Stimulated activated CD4-positive, alpha-beta T cell treated with anti-CD3 and anti-CD28 coated beads, TNF-alpha, amount 100 ng/mL, for 1 hour (primary cell): ENCODE results near the gene AMDHD2.

Experiments used
- DNase-seq, 3 donors: peaks; one replicate each; pipeline ENCODE4 v3.0.0-alpha.2; 2020; ENCODE audit warnings: low read depth in 3 of 3, low spot score in 1 of 3

The AMDHD2 gene

GRCh38 chr16:2498531-2499253 lies 21.5 kb upstream of the AMDHD2 start:
- DNase-seq: no peak

DNA sequence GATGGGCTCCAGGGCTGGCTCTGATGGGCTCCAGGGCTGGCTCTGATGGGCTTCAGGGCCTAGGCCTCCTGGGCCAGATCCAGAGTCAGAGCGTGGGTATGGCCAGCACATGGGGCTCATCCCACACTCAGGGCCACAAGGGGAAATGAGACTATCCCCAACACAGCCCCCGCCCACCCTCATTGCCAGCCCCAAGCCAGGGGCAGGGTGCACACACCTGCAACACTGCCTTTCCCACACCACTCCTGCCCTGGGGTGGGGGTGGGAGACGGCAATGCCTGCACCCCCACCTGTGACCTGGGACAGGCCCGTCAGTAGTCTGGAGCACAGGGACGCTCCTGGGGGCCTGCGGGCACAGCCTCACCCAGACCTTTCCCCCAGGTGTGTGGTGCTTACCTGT lies 20.7 kb upstream of the AMDHD2 start:
- DNase-seq: no peak

DNA sequence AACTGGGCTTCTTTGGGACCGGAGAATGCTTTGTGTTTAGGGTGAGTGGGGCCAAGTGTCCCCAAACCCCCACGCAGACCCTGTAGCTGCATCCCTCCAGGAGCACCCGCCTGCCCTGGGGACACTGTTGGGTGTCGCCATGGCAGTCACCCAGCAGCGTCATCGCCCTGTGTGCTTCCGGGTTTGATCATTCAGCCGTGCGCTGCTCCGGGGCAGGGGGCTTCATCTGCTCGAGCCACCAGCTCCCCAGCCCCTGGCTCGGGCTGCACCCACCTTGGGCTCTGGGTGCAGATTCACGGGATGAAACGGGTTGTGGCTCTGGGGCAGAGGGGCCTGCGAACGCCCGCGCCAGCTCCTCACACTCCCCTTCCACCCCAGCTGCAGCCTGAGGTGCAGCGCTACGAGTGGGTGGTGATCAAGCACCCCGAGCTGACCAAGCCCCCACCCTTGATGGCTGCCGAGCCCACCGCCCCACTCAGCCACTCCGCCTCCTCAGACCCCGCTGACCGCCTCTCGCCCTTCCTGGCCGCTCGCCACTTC lies 20.2 kb upstream of the AMDHD2 start:
- DNase-seq: no peak

GRCh38 chr16:2500430-2500917 lies 19.7 kb upstream of the AMDHD2 start:
- no peak for DNase-seq

- peak; percentile 51 to 76 (median 67) for DNase-seq
Observed at GRCh38 chr16:2500918-2501750, 19.0 kb upstream of the AMDHD2 start.

DNA sequence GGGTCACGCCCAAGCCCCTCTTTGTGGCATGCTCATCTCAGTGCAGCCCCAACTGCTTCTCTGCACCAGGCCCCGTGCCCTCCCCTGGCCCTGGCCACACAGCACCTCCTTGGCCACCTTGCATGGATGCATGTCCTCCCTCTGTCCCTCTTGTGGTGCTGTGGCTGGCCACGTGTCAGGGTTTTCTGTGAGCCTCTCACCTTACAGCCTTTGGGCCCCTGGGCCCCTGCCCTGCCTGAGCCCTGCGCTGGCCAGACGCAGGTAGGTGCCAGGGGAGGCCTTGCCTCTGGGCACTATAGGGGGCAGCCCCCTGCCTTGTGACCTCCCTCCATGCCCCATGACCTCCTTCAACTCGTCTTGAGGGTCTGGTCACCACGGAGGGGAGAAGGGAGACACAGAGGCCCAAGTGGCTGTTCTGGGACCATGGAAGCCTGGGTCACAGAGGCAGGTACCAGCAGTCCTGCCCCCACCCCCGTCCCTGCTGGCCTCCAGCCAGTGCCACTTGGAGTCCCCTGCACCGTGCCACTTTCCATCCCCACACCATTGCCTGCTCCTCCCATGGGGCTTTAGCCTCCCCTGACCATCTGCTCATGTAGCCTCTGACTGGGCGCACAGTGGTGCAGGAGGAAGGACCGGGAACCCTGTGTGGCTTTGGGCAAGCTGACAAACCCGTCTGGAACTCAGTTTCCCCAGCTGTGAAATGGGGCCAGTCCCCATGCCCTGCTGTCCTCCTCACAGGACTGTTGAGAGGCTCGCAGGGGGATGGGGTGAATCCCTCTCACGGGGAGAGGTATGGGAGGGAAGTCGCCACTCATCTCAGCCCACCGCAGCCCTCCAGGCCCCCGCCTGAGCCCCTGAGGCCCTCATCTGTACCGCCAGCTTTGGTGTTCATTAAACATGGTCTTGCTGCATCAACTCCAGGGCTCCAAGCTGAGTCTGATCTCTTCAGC lies 17.9 kb upstream of the AMDHD2 start:
- DNase-seq: no peak

GRCh38 chr16:2505695-2506094 lies 14.5 kb upstream of the AMDHD2 start:
- DNase-seq: no peak

DNA sequence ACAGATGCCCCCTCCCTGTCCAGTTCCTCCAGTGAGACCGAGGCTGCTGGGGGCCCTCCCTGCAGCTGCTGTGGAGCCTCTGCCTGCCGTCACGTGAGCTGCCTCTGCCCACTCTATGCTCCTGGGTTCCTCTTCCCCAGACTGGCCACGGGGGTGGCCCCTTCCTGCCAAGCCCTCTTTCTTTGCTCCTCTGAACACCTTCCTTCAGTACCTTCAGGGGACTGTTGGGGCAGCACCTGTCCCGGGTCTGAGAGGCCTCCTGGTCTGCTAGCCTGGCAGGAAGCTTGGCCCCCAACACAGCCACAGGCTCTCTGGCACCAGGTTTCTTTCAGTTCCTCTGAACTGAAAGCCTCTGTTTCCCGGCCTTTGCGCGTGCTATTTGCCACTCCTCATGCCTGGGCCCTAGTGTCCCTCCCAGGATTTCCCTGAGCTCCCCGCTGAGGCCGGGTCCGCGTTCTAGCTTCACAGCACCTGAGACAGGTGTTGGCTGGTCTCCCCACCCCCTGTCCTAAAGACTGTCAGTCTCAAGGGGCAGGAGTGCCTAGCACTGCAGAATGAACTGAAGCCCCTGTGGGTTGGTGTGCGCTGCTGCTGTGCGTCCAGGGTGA lies 13.0 kb upstream of the AMDHD2 start:
- no peak for DNase-seq

DNA sequence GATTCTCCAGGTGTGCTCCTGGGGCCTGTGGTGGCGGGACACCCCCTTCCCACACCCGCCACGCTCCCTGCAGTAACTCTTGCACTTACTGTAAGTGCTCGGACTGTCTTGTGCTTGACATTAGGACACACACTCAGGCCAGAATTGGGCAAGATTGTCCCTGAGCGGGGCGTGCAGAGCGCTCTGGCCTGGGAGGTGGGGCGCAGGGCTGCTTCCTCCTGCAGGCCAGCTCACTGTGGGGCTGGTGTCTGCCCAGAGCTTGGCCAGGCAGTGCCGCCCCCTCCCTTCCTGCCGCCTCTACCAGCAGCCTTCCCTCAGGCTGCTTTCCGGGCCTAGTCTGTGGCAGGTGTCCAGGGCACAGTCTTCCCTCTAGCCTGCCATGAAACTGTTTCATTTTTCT lies 12.5 kb upstream of the AMDHD2 start:
- no peak for DNase-seq

DNA sequence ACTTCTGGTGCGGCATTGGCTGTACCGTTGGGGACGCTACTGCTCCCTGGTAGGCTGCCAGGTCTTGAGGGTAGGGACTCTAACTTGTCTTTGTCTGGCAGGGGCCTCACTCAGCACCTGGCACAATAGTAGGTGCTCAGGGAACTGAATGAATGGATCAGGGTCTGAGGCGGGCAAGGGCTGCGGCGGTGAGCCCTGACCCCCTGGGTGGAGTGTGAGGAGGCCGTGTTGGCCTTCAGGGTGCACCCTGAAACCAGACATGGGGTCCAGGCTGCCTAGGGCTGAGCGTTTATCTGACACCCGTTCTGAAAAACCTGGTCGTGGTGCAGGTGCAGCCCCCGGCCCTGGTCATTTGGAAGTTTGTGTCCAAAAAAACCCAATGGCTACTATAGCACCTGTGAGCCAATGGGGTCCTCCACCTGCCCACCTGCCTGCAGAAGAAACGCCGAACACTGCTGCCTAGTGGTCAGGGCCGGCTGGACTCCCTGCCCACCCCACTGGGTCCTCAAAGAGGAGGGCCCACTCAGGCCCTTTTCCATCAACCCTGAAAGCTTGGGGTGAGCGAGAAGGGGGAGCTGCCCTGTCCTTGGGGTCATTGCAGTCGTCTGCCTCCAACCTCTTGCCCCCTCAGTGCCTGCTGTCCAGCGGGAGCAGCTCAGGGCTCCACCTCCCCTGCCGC lies 11.3 kb upstream of the AMDHD2 start:
- DNase-seq: no peak

DNA sequence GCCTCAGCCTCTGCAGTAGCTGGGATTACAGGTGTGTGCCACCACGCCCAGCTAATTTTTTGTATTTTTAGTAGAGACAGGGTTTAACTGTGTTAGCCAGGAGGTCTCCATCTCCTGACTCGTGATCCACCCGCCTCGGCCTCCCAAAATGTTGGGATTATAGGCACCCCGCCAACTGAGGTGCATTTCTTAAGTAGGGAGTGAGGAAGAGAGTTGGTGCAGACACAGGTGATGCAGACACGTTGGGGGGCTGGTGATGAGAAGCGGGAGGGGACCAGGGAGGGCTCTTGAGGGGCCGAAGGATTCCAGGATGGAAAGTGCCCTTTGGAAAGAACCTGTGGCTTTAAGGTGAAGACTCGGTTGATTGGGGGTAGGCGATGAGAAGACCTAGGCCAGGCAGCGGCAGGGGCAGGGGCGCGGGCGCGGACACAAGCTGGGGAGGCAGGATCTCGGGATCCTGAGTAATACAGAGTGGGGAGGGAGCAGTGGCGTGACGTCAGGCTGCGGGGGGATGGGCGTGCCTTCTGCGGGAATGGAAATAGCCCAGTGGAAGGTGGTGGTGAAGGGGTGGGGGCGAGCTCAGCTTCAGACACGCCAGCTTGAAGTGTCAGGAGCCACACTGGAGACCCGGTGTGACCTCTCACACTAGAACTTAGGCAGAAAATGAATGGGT lies 8.9 kb upstream of the AMDHD2 start:
- no peak for DNase-seq

DNA sequence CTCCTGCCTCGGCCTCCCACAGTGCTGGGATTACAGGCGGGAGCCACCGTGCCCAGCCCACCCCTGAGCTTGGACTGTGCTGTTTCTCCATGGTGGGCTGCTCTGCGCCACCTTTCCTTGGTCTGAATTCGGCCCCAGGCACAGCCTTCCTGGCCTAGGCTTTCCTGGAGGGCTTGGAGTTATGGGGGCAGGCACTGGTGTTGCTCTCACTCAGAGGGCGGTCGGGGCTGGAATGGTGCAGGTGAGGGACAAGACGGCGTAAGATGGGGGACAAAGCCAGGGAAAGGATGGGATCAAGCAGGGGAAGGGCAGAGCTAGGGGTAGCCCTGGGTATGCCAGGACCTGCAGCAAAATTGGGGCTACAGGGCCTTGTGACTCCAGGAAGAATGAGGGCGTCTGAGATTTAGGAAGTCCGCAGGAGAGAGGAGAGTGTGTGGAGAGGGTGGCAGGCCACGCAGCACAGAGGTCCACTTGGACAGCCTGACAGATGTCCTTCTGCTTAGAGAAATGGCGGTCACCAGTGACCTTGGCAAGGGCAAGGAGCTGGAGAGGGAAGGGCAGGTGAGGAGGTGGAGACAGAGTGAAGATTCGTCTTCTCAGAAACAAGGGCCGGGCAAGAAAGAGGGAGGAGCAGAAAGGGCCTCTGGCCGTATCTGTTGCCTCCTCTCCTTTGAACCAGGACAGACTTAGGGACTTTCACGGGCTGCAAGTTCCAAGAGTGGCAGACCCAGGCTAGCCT lies 8.0 kb upstream of the AMDHD2 start:
- no peak for DNase-seq

- no peak for DNase-seq
Observed at GRCh38 chr16:2512735-2513404, 7.3 kb upstream of the AMDHD2 start.

DNA sequence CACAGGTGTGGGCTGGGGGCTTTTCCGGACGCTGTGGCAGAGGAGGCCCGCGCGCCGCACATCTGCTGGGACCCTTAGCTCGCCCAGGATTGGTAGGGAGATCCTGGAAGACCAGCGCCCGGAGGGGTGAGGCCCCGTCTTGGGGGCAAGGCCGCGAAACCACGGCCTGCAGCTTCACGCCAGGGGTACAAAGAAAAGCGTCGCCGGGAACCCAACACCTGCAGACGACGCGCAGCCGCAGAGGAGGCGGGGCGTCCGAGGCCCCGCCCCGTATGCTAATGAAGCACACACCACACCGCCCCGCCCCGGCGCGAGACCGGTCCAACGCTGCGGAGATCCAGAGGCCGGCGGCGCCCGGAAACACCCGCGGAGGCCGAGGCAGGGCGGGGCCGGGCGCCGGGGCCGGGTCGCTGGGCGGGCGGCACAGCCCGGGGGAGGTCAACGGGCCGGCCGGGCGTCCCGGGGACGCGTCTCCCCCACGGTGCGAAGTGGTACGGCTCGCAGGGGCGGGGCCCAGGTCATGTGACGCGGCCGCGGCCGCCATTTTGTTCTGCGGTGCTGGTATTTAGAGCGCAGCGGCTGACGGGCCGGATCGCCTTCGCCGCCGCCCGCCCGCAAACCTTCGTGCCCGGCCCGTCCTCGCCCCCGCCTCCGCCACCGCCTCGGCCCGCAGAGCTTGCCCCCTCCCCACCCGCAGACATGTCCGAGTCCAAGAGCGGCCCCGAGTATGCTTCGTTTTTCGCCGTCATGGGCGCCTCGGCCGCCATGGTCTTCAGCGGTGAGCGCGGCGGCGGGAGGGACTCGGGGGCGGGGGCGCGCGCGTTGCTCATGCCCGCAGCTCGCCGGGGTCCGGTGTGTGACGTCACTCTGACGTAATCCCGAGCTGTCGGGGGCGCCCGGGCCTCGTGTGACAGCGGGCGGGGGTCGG lies 6.5 kb upstream of the AMDHD2 start, which contains the start of gene ATP6V0C:
Gene ATP6V0C (plus strand): TSS at position 548 of the 928 bp plus-strand sequence. CDS start 152 bp downstream, at position 700.
- peak; percentile 77 to 87 (median 80) for DNase-seq

DNA sequence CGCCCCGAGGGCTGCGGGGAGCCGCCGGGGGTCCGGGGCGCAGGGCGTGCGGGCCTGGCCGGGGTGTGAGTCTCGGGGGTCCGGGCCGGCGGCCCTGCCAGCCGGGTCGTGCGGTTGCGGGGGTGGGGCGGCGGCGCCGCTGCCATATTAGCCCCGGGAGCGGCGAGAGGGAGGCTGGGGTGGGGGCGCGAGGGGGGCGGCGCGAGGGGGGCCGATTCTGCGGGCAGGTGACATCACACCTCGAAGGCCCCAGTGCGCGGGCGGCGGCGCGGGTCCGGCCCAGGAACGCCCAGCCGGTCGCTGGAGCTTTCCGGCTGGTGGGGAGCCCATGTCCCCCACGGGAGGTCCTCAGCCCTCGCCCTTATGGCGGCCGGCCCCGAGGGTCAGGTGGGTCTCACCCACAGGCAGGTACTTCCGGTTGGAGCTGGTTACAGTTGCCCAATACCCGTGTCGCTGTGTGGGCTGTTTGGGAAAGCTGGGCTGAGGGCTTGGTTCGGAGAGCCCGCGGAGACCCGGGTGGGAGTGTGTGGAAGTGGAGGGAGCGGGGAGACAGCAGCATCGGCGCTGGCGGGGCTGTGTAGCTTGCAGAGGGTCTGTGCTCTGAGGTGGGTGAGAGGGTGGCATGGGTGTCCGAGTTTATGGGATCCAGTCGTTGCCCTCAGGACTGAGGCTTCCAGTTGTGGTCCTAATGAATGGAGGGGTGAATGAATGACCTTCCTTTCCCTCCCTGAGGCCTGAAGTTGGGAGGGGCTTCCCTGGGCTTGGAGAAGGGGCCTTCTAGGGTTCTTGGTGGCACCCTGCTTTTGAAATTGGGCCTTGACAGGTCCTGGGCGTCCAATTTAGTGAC lies 5.6 kb upstream of the AMDHD2 start:
- peak in 1 of 3 donors; percentile 14 for DNase-seq
